ENCODE measurements around the gene HSPE1. TPM values are rescaled to one million over a fixed set of nuclear protein-coding genes. Genes with fewer than 3 reads are reported as not detected.
"Not testable (repeated sequence)": the region's sequence is repeated elsewhere in the genome, so short reads cannot be mapped to it uniquely, and the experiment has no call there.

The HSPE1 gene
- polyA plus RNA-seq, 2 of the 4 experiments (the other 2 are of a cell fraction), result 468 to 1,198 TPM

- ChIA-PET CTCF (no interaction called here), POLR2A (interaction anchor here (0.5 kb wide), 1 partner anchor 16 kb away, joined by 3 read pairs; no protein-coding TSS in a partner anchor)
- Histone ChIP-seq H3K9me3 (no peaks in the 10 kb centered on the region), H3K4me3 (no peak overlapping the region), H3K27ac (no peak overlapping the region), H3K4me1 (peaks cover 8% of the 10 kb centered on the region), H3K4me2 (no peak overlapping the region)
- ATAC-seq, result no peak
- TF ChIP-seq NR3C1 (IDR thresholded peaks at IDR 0.05) (no peak), MYC (IDR thresholded peaks at IDR 0.05; ENCODE audit: borderline replicate concordance, low read length) (no peak), SREBF2 (IDR thresholded peaks at IDR 0.05) (no peak)
- no peak for FAIRE-seq
- 91% methylated on average over 3 of the region's 3 CpGs for WGBS (ENCODE audit: missing lambda C conversion rate)
- DNase-seq (ENCODE audit: low read depth in 1 of 2, low spot score in 1 of 2), result no peak
Measured at GRCh38 chr2:197477797-197478196, 22.4 kb upstream of the HSPE1 start.

- TF ChIP-seq ZSCAN20 (CRISPR knock-in tag; IDR thresholded peaks at IDR 0.05) (no peak), EHF (CRISPR knock-in tag; IDR thresholded peaks at IDR 0.05) (no peak), ATOH8 (CRISPR knock-in tag; IDR thresholded peaks at IDR 0.05; ENCODE audit: low read depth) (no peak), SREBF2 (IDR thresholded peaks at IDR 0.05) (no peak), CBX8 (IDR thresholded peaks at IDR 0.05) (no peak), CHD2 (IDR thresholded peaks at IDR 0.05; ENCODE audit: low read length, partially characterized antibody) (no peak), KDM1A (IDR thresholded peaks at IDR 0.05; ENCODE audit: low read depth) (no peak), MAFK (IDR thresholded peaks at IDR 0.05; ENCODE audit: partially characterized antibody) (no peak), ZFP36 (IDR thresholded peaks at IDR 0.05; ENCODE audit: borderline replicate concordance, partially characterized antibody) (no peak), HOXA7 (CRISPR knock-in tag; IDR thresholded peaks at IDR 0.05) (no peak), ZNF302 (CRISPR knock-in tag; IDR thresholded peaks at IDR 0.05) (no peak), CHD4 (IDR thresholded peaks at IDR 0.05; ENCODE audit: borderline replicate concordance) (no peak), RCOR1 (IDR thresholded peaks at IDR 0.05; ENCODE audit: low read depth, low read length) (no peak), GATA3 (IDR thresholded peaks at IDR 0.05; ENCODE audit: borderline replicate concordance) (no peak), RNF2 (IDR thresholded peaks at IDR 0.05; ENCODE audit: borderline replicate concordance, low read depth) (no peak)
- H3K9me3 ChIP-seq, result peaks cover 17% of the 10 kb centered on the region; the same call in 2 of the 3 replicates
- no peak overlapping the region for H3K4me3 ChIP-seq
- ChIA-PET POLR2A (interaction anchor here (0.6 to 1.0 kb wide), 3 partner anchors 19 to 27 kb away, joined by 3 to 4 read pairs (median 3); partner anchors contain the start of genes COQ10B, HSPD1 and HSPE1), CTCF (no interaction called here)
- WGBS (ENCODE audit: missing lambda C conversion rate), result 94% methylated on average over 9 of the region's 9 CpGs
- peaks cover 8% of the 10 kb centered on the region for H3K4me1 ChIP-seq
- H3K27ac ChIP-seq, result no peak overlapping the region
- FAIRE-seq (no peak), ATAC-seq (peak; percentile 31 to 44; a peak in 5 of 6 replicates), DNase-seq (ENCODE audit: low read depth in 1 of 2, low spot score in 1 of 2) (no peak)
- no peak overlapping the region for H3K4me2 ChIP-seq
Measured at GRCh38 chr2:197480165-197481036, 19.8 kb upstream of the HSPE1 start.

GRCh38 chr2:197484248-197484647 is 15.9 kb upstream of the HSPE1 start:
- WGBS (ENCODE audit: missing lambda C conversion rate), result 93% methylated on average over 3 of the region's 3 CpGs
- H3K4me3 ChIP-seq; FAIRE-seq; ATAC-seq; H3K4me1 ChIP-seq; CTCF ChIA-PET; H3K27ac ChIP-seq; H3K4me2 ChIP-seq; DNase-seq (ENCODE audit: low read depth in 1 of 2, low spot score in 1 of 2): not testable (repeated sequence)
- peaks cover 17% of the 10 kb centered on the region; the same call in 2 of the 3 replicates for H3K9me3 ChIP-seq
- POLR2A ChIA-PET, result interaction anchor here (0.7 to 1.8 kb wide), 4 partner anchors 15 to 49 kb away, joined by 6 to 9 read pairs (median 8); partner anchors contain the start of genes HSPD1, HSPE1 and SF3B1

GRCh38 chr2:197486175-197486574 is 14.0 kb upstream of the HSPE1 start:
- TF ChIP-seq ESRRA (IDR thresholded peaks at IDR 0.05; ENCODE audit: borderline replicate concordance, low read length), result no peak
- no peak for TF ChIP-seq E2F6 (IDR thresholded peaks at IDR 0.05; ENCODE audit: borderline replicate concordance, low read depth)
- no peak for TF ChIP-seq ZSCAN20 (CRISPR knock-in tag; IDR thresholded peaks at IDR 0.05)
- no peak for TF ChIP-seq EHF (CRISPR knock-in tag; IDR thresholded peaks at IDR 0.05)
- TF ChIP-seq HOXB13 (CRISPR knock-in tag; IDR thresholded peaks at IDR 0.05; ENCODE audit: low read depth), result no peak
- no peak for TF ChIP-seq ELK1 (IDR thresholded peaks at IDR 0.05; ENCODE audit: low read depth, low read length)
- no peak for TF ChIP-seq POLR2A (IDR thresholded peaks at IDR 0.05; ENCODE audit: low read length)
- TF ChIP-seq KDM5A (IDR thresholded peaks at IDR 0.05), result no peak
- TF ChIP-seq RARB (CRISPR knock-in tag; IDR thresholded peaks at IDR 0.05), result no peak
- no peak for TF ChIP-seq MYC (IDR thresholded peaks at IDR 0.05; ENCODE audit: borderline replicate concordance, low read length)
- POLR2A ChIA-PET, result no interaction called here
- Histone ChIP-seq H3K4me3 (no peak overlapping the region), H3K4me2 (no peak overlapping the region), H3K27ac (no peak overlapping the region), H3K9me3 (peaks cover 17% of the 10 kb centered on the region; the same call in 2 of the 3 replicates), H3K4me1 (peaks cover 5% of the 10 kb centered on the region)
- DNase-seq (ENCODE audit: low read depth in 1 of 2, low spot score in 1 of 2), result no peak
- ATAC-seq, result no peak
- CTCF ChIA-PET, result no interaction called here
- FAIRE-seq, result no peak
- 91% methylated on average over 2 of the region's 2 CpGs for WGBS (ENCODE audit: missing lambda C conversion rate)

Data from A549 (cell line).